Mucosa of stomach (tissue), 1 donor: Measurements from ENCODE around the gene VMP1.
"Not testable (repeated sequence)": the region's sequence is repeated elsewhere in the genome, so short reads cannot be mapped to it uniquely, and the experiment has no call there.

Experiments used
- H3K27me3 ChIP-seq: one replicate; pipeline ENCODE4 v1.7.0; 2013; ENCODE audit warnings: mild to moderate bottlenecking, low read length; ENCODE audit not compliant: control insufficient read depth, insufficient read depth
- H3K36me3 ChIP-seq: one replicate; pipeline ENCODE4 v1.7.0; 2013; ENCODE audit warnings: low read length; ENCODE audit not compliant: control insufficient read depth, insufficient read depth
- H3K4me1 ChIP-seq: one replicate; pipeline ENCODE4 v1.7.0; 2013; ENCODE audit warnings: mild to moderate bottlenecking, low read length; ENCODE audit not compliant: control insufficient read depth, insufficient read depth
- H3K4me3 ChIP-seq: one replicate; pipeline ENCODE4 v1.7.0; 2013; ENCODE audit warnings: low read length
- H3K9ac ChIP-seq: one replicate; pipeline ENCODE4 v1.7.0; 2013; ENCODE audit warnings: mild to moderate bottlenecking, low read length, moderate library complexity
- H3K9me3 ChIP-seq: one replicate; pipeline ENCODE4 v1.7.0; 2013; ENCODE audit warnings: mild to moderate bottlenecking, low read length, moderate library complexity; ENCODE audit not compliant: control insufficient read depth
- donor health status: Pancreatic carcinoma.

The VMP1 gene

DNA sequence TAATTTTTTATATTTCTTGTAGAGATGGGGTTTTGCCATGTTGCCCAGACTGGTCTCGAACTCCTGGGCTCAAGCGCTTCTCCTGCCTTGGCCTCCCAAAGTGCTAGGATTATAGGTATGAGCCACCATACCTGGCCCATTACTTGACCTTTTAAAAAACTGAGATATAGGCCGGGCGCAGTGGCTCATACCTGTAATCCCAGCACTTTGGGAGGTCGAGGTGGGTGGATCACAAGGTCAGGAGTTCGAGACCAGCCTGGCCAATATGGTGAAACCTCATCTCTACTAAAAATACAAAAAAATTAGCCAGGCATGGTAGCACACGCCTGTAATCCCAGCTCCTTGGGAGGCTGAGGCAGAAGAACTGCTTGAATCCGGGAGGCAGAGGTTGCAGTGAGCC is 166.0 kb downstream of the VMP1 start:
- H3K27me3 ChIP-seq, H3K9ac ChIP-seq: not testable (repeated sequence)

DNA sequence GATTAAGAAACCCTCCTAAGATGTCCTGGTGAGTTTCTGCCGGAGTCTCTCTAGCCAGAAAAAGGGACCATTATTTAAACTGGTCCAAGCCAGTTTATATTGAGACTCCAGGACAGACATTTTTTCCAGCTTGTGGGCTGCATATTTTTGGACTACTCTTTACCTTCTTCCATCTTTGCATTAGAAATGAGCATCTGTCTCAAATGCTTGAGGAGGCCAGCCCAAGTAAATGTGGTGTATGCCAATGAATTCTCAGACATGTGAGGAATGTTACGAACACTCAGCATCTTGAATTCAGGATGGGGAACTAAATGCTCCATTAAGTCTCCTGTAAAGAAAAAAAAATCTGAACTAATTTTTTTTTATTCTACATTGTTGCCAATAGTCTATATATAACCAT is 166.9 kb downstream of the VMP1 start:
- H3K27me3 ChIP-seq = no peaks in the 10 kb centered on the region

More for the DNA sequence above, 166.0 kb downstream of the VMP1 start:
- H3K36me3 ChIP-seq, H3K4me3 ChIP-seq, H3K9me3 ChIP-seq: not testable (repeated sequence)
- peaks cover 10% of the 10 kb centered on the region for H3K4me1 ChIP-seq

DNA sequence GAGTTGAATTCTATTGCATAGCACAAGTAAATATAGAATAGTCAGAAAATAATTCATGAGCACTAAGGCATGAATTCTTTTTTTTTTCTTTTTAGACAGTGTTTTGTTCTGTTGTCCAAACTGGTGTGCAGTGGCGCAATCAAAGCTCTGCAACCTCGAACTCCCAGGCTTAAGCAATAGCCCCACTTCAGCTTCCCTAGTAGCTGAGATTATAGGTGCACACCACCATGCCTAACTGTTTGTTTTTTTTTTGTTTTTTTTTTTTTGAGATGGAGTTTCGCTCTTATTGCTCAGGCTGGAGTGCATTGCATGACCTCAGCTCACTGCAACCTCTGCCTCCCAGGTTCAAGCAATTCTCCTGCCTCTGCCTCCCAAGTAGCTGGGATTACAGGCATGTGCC is 168.7 kb downstream of the VMP1 start:
- no peaks in the 10 kb centered on the region for H3K36me3 ChIP-seq
- no peak overlapping the region for H3K9ac ChIP-seq

More for the DNA sequence above, 166.9 kb downstream of the VMP1 start:
- no peak overlapping the region for H3K4me3 ChIP-seq
- H3K9me3 ChIP-seq = no peaks in the 10 kb centered on the region
- H3K9ac ChIP-seq = no peak overlapping the region
- H3K4me1 ChIP-seq = peaks cover 10% of the 10 kb centered on the region
- no peaks in the 10 kb centered on the region for H3K36me3 ChIP-seq

DNA sequence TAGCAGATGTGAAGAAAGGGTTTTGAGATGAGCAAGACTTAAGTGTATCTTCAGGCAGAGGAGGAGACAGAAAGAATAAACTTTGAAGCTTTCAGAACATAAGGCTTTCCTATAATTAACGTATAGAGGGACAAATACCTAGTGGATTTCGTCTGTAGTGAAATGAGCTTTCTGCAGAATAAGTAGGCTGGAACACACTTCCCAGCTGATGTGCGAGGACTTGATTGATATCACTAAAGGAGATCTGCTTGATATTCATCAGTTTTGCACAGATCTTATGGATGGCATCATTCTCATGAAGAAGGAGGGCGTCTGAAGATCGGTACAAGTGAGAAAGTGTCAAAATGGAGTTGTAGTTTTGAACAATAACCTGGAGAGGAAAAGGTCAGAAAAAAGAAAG is 170.5 kb downstream of the VMP1 start:
- Histone ChIP-seq H3K4me1 (no peaks in the 10 kb centered on the region), H3K27me3 (no peaks in the 10 kb centered on the region), H3K9me3 (no peaks in the 10 kb centered on the region), H3K4me3 (no peak overlapping the region), H3K9ac (no peak overlapping the region), H3K36me3 (no peaks in the 10 kb centered on the region)

More for the DNA sequence above, 168.7 kb downstream of the VMP1 start:
- no peaks in the 10 kb centered on the region for H3K9me3 ChIP-seq
- H3K4me1 ChIP-seq = peaks cover 5% of the 10 kb centered on the region
- no peak overlapping the region for H3K4me3 ChIP-seq
- H3K27me3 ChIP-seq = no peaks in the 10 kb centered on the region

DNA sequence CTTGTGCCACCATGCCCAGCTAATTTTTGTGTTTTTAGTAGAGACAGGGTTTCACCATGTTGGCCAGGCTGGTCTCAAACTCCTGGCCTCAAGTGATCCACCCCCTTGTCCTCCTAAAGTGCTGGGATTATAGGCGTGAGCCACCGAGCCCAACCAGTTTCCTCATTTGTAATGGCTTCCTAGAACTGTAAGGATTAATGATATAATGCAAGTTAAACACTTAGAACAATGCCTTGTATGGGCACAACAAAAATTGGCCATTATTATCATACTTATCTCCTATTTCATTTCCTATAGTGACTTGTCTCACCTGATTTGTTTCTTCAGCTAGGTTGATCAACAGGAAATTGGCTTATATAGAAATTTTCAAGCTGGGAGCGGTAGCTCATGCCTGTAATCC is 171.2 kb downstream of the VMP1 start:
- no peaks in the 10 kb centered on the region for H3K36me3 ChIP-seq
- H3K4me3 ChIP-seq = no peak overlapping the region
- H3K4me1 ChIP-seq = no peaks in the 10 kb centered on the region
- no peaks in the 10 kb centered on the region for H3K27me3 ChIP-seq
- no peak overlapping the region for H3K9ac ChIP-seq
- no peaks in the 10 kb centered on the region for H3K9me3 ChIP-seq

DNA sequence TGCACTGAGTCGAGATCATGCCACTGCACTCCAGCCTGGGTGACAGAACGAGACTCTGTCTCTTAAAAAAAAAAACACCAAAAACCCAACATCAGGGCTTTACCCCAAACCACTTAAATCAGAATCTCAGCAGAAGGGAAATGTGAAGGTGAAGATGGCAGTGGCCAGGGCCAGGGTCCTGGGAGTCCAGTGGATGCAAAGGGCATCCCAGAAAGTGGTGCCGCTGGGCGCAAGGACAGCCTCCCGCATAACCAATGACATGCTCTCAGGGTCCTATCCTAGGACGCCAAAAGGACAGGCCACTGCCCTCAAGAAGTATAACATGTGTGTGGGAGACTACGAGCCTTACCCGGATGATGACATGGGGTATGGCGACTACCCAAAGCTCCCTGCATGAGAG is 177.4 kb downstream of the VMP1 start:
- H3K4me3 ChIP-seq = no peak overlapping the region

DNA sequence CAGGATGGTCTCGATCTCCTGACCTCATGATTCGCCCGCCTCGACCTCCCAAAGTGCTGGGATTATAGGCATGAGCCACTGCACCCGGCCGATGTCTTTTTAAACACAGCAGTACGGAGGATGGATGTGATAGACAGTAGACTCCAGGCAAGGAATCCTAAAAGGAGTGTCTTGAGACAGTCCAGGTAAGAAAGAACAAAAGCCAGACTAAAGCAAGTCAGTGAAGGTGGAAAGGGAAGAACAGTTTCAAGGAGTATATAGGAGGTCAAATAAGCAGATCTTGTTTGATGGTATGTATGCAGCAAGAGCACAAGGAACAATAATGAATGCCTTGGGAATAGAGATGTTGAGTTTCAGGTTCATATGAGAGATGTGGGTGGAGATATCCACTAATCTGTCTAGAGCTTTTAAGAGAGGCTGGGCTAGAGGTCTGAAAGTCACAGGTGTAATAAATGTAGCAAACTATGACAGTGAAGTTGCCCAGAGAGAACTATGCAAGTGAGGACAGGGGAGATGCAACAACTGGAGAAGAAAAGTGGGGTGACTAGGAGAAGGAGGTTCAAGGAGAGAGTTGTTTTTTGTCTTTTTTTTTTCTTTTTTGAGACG is 180.8 kb downstream of the VMP1 start:
- Histone ChIP-seq H3K9me3 (no peaks in the 10 kb centered on the region), H3K27me3 (no peaks in the 10 kb centered on the region), H3K4me3 (no peak overlapping the region), H3K9ac (no peak overlapping the region), H3K36me3 (no peaks in the 10 kb centered on the region), H3K4me1 (peaks cover 4% of the 10 kb centered on the region)

More for the DNA sequence above, 177.4 kb downstream of the VMP1 start:
- Histone ChIP-seq H3K4me1 (no peaks in the 10 kb centered on the region), H3K9ac (no peak overlapping the region), H3K36me3 (no peaks in the 10 kb centered on the region), H3K9me3 (no peaks in the 10 kb centered on the region), H3K27me3 (no peaks in the 10 kb centered on the region)

DNA sequence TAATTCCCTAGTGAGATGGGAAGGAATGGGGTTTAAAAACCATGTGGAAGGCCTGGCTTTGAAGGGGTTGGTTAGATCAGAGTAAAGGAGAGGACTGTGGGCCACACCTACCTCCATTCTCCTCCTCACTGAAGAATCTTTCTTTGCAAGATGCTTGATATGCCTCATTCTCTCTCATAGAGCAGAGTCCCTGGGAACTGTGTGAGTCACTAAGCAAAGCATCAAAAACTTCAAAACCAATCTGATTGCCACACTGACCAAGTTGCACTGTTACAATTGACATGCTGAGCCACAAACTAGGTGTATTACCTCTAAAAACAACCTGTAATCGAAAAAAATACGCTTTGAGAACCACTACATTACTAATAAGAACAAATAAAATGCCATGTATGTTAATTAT is 183.3 kb downstream of the VMP1 start:
- H3K9me3 ChIP-seq = no peaks in the 10 kb centered on the region
- H3K4me3 ChIP-seq = no peak overlapping the region
- no peaks in the 10 kb centered on the region for H3K36me3 ChIP-seq
- no peaks in the 10 kb centered on the region for H3K27me3 ChIP-seq
- H3K9ac ChIP-seq = no peak overlapping the region
- peaks cover 4% of the 10 kb centered on the region for H3K4me1 ChIP-seq
